Measurements from ENCODE around the gene HHAT. TPM values are rescaled to one million over a fixed set of nuclear protein-coding genes. Genes with fewer than 3 reads are reported as not detected.
A peak's percentile ranks its signal among the peaks of the same experiment; 100 is the strongest.

The HHAT gene
- total RNA-seq, 1 donor from 2014 or later = 2.9 TPM

DNA sequence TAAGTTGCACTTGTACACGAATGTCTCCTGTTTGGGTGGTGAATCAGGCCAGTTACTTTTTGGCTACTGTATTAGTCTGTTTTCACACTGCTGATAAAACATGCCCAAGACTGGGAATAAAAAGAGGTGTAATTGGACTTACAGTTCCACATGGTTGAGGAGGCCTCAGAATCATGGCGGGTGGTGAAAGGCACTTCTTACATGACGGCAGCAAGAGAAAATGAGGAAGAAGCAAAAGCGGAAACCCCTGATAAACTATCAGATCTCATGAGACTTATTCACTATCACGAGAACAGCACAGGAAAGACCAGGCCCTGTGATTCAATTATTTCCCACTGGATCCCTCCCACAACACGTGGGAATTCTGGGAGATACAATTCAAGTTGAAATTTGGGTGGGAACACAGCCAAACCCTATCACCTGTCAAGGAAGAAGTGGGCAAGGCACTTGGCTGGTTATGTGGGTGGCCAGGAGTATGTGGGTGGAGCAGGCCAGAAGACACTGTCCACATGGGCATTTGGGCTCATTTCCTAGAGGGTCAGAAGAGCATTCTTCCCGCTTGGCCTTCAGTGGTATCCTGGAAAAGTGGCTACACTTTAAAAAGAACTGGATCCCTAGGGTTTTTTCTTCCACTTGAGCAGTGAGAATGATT is 228.8 kb downstream of the HHAT start:
- no peak for DNase-seq (ENCODE audit: low read depth)
- Histone ChIP-seq H3K27me3 (ENCODE audit: control insufficient read depth, insufficient read depth, low read length) (no peaks in the 10 kb centered on the region), H3K4me3 (ENCODE audit: low read depth, low read length) (no peak overlapping the region), H3K36me3 (ENCODE audit: control insufficient read depth, insufficient read depth, low read length) (no peaks in the 10 kb centered on the region)
- TF ChIP-seq CTCF (IDR thresholded peaks at IDR 0.05; ENCODE audit: insufficient read depth, low read length, severe bottlenecking) = no peak
- no peak for FAIRE-seq

- DNase-seq (ENCODE audit: low read depth) (no peak), FAIRE-seq (no peak)
- H3K36me3 ChIP-seq (ENCODE audit: control insufficient read depth, insufficient read depth, low read length) = no peaks in the 10 kb centered on the region
- H3K27me3 ChIP-seq (ENCODE audit: control insufficient read depth, insufficient read depth, low read length) = no peaks in the 10 kb centered on the region
- H3K4me3 ChIP-seq (ENCODE audit: low read depth, low read length) = no peak overlapping the region
- TF ChIP-seq CTCF (IDR thresholded peaks at IDR 0.05; ENCODE audit: insufficient read depth, low read length, severe bottlenecking) = no peak
Measured at GRCh38 chr1:210558302-210558701, 229.6 kb downstream of the HHAT start.

DNA sequence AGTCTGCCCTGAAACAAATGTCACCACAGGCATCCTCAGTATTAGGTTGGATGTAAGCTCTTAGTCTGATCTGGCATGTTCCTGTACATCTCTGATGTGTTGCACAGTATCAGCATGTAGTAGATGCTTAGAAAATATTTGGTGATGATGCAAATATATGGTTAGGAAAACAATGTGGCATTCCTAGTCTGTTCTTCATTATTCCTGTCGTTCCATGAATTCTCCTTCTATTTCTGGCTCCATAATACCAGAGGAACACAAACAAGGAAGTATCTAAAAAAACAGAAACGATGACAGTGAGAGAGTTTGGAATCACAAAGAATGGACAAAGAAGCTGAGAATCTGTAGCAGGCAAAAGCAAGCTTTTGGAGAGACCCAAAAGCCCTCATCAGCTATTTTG is 236.6 kb downstream of the HHAT start:
- no peak for TF ChIP-seq CTCF (IDR thresholded peaks at IDR 0.05; ENCODE audit: insufficient read depth, low read length, severe bottlenecking)
- H3K4me3 ChIP-seq (ENCODE audit: low read depth, low read length) = no peak overlapping the region
- no peaks in the 10 kb centered on the region for H3K27me3 ChIP-seq (ENCODE audit: control insufficient read depth, insufficient read depth, low read length)
- FAIRE-seq (peak; percentile 13), DNase-seq (ENCODE audit: low read depth) (no peak)
- no peaks in the 10 kb centered on the region for H3K36me3 ChIP-seq (ENCODE audit: control insufficient read depth, insufficient read depth, low read length)

DNA sequence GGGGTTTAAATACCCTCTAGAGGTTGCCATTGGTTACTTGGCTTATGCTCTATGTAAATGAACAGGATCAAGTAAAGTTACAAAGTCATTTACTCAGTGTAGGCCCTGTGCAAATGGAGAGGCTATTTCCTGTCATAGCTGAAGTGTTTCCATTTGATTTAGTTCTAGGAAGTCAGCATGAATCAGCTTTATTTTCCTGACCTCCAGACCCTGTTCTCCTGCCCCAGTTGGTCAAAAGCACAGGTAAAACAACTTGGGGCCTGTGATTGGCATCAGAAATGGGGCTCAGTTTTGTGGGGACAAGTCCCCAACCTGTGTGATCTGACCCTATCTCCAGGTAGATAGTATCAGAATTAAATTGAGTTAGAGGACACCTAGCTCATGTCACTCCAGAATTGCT is 239.9 kb downstream of the HHAT start:
- no peaks in the 10 kb centered on the region for H3K36me3 ChIP-seq (ENCODE audit: control insufficient read depth, insufficient read depth, low read length)
- DNase-seq (ENCODE audit: low read depth) (no peak), FAIRE-seq (no peak)
- H3K27me3 ChIP-seq (ENCODE audit: control insufficient read depth, insufficient read depth, low read length) = no peaks in the 10 kb centered on the region
- H3K4me3 ChIP-seq (ENCODE audit: low read depth, low read length) = no peak overlapping the region
- TF ChIP-seq CTCF (IDR thresholded peaks at IDR 0.05; ENCODE audit: insufficient read depth, low read length, severe bottlenecking) = no peak

GRCh38 chr1:210570116-210570515 is 241.4 kb downstream of the HHAT start:
- Histone ChIP-seq H3K4me3 (ENCODE audit: low read depth, low read length) (no peak overlapping the region), H3K36me3 (ENCODE audit: control insufficient read depth, insufficient read depth, low read length) (no peaks in the 10 kb centered on the region), H3K27me3 (ENCODE audit: control insufficient read depth, insufficient read depth, low read length) (no peaks in the 10 kb centered on the region)
- FAIRE-seq = no peak
- TF ChIP-seq CTCF (IDR thresholded peaks at IDR 0.05; ENCODE audit: insufficient read depth, low read length, severe bottlenecking) = no peak
- no peak for DNase-seq (ENCODE audit: low read depth)

Measured in bronchial epithelial cell (primary cell).